H9 (cell line): ENCODE results near the gene NRG2. TPM values are rescaled to one million over a fixed set of nuclear protein-coding genes. Genes with fewer than 3 reads are reported as not detected.

Source experiments
- DNase-seq: peaks from one replicate; pipeline ENCODE4 v3.0.0-alpha.2; 2017
- H2AFZ ChIP-seq: one replicate; pipeline ENCODE4 v1.6.1; 2013; ENCODE audit warnings: mild to moderate bottlenecking, low read length, control low read depth, moderate library complexity
- H2AK5ac ChIP-seq: 2 replicates; pipeline ENCODE4 v1.6.1; 2013; ENCODE audit warnings: low read length, control low read depth, mixed read lengths; ENCODE audit not compliant: insufficient read length
- H2BK120ac ChIP-seq: one replicate; pipeline ENCODE4 v1.6.1; 2013; ENCODE audit warnings: low read depth, mild to moderate bottlenecking, low read length, control low read depth, inconsistent platforms; ENCODE audit not compliant: poor library complexity, severe bottlenecking
- H2BK12ac ChIP-seq: 2 replicates; pipeline ENCODE4 v1.6.1; 2013; ENCODE audit warnings: low read length, control low read depth, mixed read lengths, low read depth; ENCODE audit not compliant: insufficient read length
- H2BK15ac ChIP-seq: 2 replicates; pipeline ENCODE4 v1.6.1; 2013; ENCODE audit warnings: low read depth, low read length, control low read depth
- H2BK20ac ChIP-seq: one replicate; pipeline ENCODE4 v1.6.1; 2013; ENCODE audit warnings: low read depth, mild to moderate bottlenecking, low read length, control low read depth, inconsistent platforms; ENCODE audit not compliant: poor library complexity, severe bottlenecking
- H2BK5ac ChIP-seq: 2 replicates; pipeline ENCODE4 v1.6.1; 2013; ENCODE audit warnings: low read length, control low read depth, mixed read lengths; ENCODE audit not compliant: insufficient read length
- H3K14ac ChIP-seq: 2 replicates; pipeline ENCODE4 v1.6.1; 2013; ENCODE audit warnings: low read length, control low read depth; ENCODE audit not compliant: insufficient read depth
- H3K18ac ChIP-seq: 2 replicates; pipeline ENCODE4 v1.6.1; 2013; ENCODE audit warnings: low read depth, mild to moderate bottlenecking, mixed read lengths, low read length, control low read depth; ENCODE audit not compliant: insufficient read length
- H3K23ac ChIP-seq: 2 replicates; pipeline ENCODE4 v1.6.1; 2013; ENCODE audit warnings: low read length, control low read depth, mixed read lengths, low read depth; ENCODE audit not compliant: insufficient read length
- H3K23me2 ChIP-seq: 2 replicates; pipeline ENCODE4 v1.6.1; 2013; ENCODE audit warnings: low read depth, mild to moderate bottlenecking, mixed read lengths, low read length, control low read depth; ENCODE audit not compliant: insufficient read length, poor library complexity, severe bottlenecking
- H3K27ac ChIP-seq: 2 replicates; pipeline ENCODE4 v1.5.1; 2013; ENCODE audit warnings: low read length, control low read depth, mixed read lengths, low read depth; ENCODE audit not compliant: insufficient read length
- H3K27me3 ChIP-seq: 2 replicates; pipeline ENCODE4 v1.6.1; 2013; ENCODE audit warnings: low read length, control low read depth, inconsistent platforms; ENCODE audit not compliant: insufficient read depth
- H3K4ac ChIP-seq: 2 replicates; pipeline ENCODE4 v1.6.1; 2013; ENCODE audit warnings: low read depth, mild to moderate bottlenecking, control low read depth, inconsistent platforms, low read length, moderate library complexity
- H3K4me1 ChIP-seq: 2 replicates; pipeline ENCODE4 v1.6.1; 2013; ENCODE audit warnings: low read length, control low read depth, inconsistent platforms; ENCODE audit not compliant: insufficient read depth
- H3K4me2 ChIP-seq: 2 replicates; pipeline ENCODE4 v1.6.1; 2013; ENCODE audit warnings: low read length, control low read depth, mixed read lengths; ENCODE audit not compliant: insufficient read length, insufficient read depth
- H3K56ac ChIP-seq: 2 replicates; pipeline ENCODE4 v1.6.1; 2013; ENCODE audit warnings: low read depth, mild to moderate bottlenecking, mixed read lengths, low read length, control low read depth; ENCODE audit not compliant: insufficient read length
- H3K79me1 ChIP-seq: 2 replicates; pipeline ENCODE4 v1.6.1; 2013; ENCODE audit warnings: low read depth, mild to moderate bottlenecking, moderate library complexity, low read length, control low read depth, inconsistent platforms; ENCODE audit not compliant: insufficient read depth, poor library complexity, severe bottlenecking
- H3K79me2 ChIP-seq: 2 replicates; pipeline ENCODE4 v1.6.1; 2013; ENCODE audit warnings: low read length, control low read depth, inconsistent platforms; ENCODE audit not compliant: insufficient read depth
- H3K9ac ChIP-seq: 2 replicates; pipeline ENCODE4 v1.6.1; 2013; ENCODE audit warnings: low read length, control low read depth, mixed read lengths; ENCODE audit not compliant: insufficient read length; ENCODE audit errors: extremely low read depth
- H3K9me3 ChIP-seq: one replicate; pipeline ENCODE4 v1.6.1; 2013; ENCODE audit warnings: low read depth, low read length, inconsistent platforms; ENCODE audit not compliant: control insufficient read depth
- H3T11ph ChIP-seq: one replicate; pipeline ENCODE4 v1.6.1; 2013; ENCODE audit warnings: mild to moderate bottlenecking, low read length, control low read depth, inconsistent platforms
- H4K20me1 ChIP-seq: one replicate; pipeline ENCODE4 v1.6.1; 2013; ENCODE audit not compliant: control insufficient read depth, insufficient read length, insufficient read depth
- H4K5ac ChIP-seq: 2 replicates; pipeline ENCODE4 v1.6.1; 2013; ENCODE audit warnings: low read depth, mild to moderate bottlenecking, mixed read lengths, low read length, control low read depth; ENCODE audit not compliant: insufficient read length
- H4K8ac ChIP-seq: replicated peaks from 2 replicates; pipeline ENCODE4 v1.6.1; 2013; ENCODE audit warnings: low read length, control low read depth, mixed read lengths, low read depth; ENCODE audit not compliant: insufficient read length
- H4K91ac ChIP-seq: 2 replicates; pipeline ENCODE4 v1.6.1; 2013; ENCODE audit warnings: low read depth, mild to moderate bottlenecking, moderate library complexity, mixed read lengths, low read length, control low read depth; ENCODE audit not compliant: insufficient read length
- H3K27ac Mint-ChIP-seq, 3 experiments: 2 replicates in 2 of 3; 3 replicates in 1 of 3; pipeline ENCODE4 v1.8.0; 2020 to 2021; ENCODE audit warnings: mixed read lengths in 3 of 3, mild to moderate bottlenecking in 1 of 3, moderate library complexity in 1 of 3
- H3K27me3 Mint-ChIP-seq: 2 replicates; pipeline ENCODE4 v1.8.0; 2021; ENCODE audit warnings: low read depth, mild to moderate bottlenecking, moderate library complexity, mixed read lengths
- H3K36me3 Mint-ChIP-seq, 3 experiments: 2 replicates in 2 of 3; 3 replicates in 1 of 3; pipeline ENCODE4 v1.8.0; 2020 to 2021; ENCODE audit warnings: low read depth in 3 of 3, mixed read lengths in 3 of 3; ENCODE audit not compliant: insufficient read depth in 1 of 3
- H3K4me1 Mint-ChIP-seq, 2 experiments: 2 replicates each; pipeline ENCODE4 v1.8.0; 2020; ENCODE audit warnings: mixed read lengths in 2 of 2
- H3K4me3 Mint-ChIP-seq, 2 experiments: 2 replicates in 1 of 2; 3 replicates in 1 of 2; pipeline ENCODE4 v1.8.0; 2020 to 2021; ENCODE audit warnings: mild to moderate bottlenecking in 2 of 2, mixed read lengths in 2 of 2, moderate library complexity in 1 of 2
- H3K9me3 Mint-ChIP-seq, 2 experiments: 2 replicates in 1 of 2; 3 replicates in 1 of 2; pipeline ENCODE4 v1.8.0; 2020; ENCODE audit warnings: mild to moderate bottlenecking in 2 of 2, mixed read lengths in 2 of 2, moderate library complexity in 1 of 2
- CTCF ChIP-seq: fragments of 200-600 bp; sonication (generic); conservative IDR thresholded peaks from 3 replicates; pipeline ENCODE4 v1.8.0; 2021; ENCODE audit warnings: antibody characterized with exemption, mild to moderate bottlenecking
- WGBS: extraction: QIAGEN DNeasy Blood & Tissue Kit; methylation state at CpG from one replicate; pipeline ENCODE4 v1.1.7; 2013; ENCODE audit warnings: missing lambda C conversion rate, low lambda C conversion rate, mixed read lengths; ENCODE audit not compliant: insufficient read length; ENCODE audit errors: extremely low coverage; 5-methylcytosine and 5-hydroxymethylcytosine counted together
- total RNA-seq: library from RNA; stranded (reverse); gene quantifications from 2 replicates; pipeline ENCODE4 v1.2.1, GENCODE V29; 2021

NRG2 gene
- total RNA-seq, 1 experiment from 2014 or later, result not detected

DNA sequence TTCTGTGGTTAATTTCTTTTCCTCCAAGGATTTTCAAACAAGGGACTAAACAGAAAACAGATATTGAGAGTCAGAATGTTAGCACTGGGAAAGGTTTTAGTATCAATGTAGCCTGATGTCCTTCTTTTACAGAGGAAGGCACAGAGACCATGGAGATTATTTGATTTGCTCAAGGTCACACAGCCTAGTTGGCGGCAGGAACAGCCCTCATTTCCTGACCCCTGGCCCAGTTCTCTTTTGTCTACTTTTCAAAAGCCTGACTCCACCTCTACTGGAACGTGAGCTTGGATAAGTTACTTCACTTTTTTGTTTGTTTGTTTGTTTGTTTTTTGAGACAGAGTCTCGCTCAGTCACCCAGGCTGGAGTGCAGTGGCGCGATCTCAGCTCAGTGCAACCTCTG, 6.6 kb upstream of the NRG2 start:
- Mint-ChIP-seq H3K36me3 (no peaks in the 10 kb centered on the region), H3K9me3 (no peaks in the 10 kb centered on the region), H3K27me3 (peaks cover 51% of the 10 kb centered on the region), H3K4me3 (no peak overlapping the region), H3K27ac (peak overlapping the region in 1 of 3 experiments; percentile 78; a peak in 2 of 7 replicates), H3K4me1 (peaks cover 0 to 1% of the 10 kb centered on the region in 2 experiments; a peak in 1 of 4 replicates)
- no peak for TF ChIP-seq CTCF
- H4K5ac ChIP-seq, result no peak overlapping the region
- H3K23ac ChIP-seq, result no peak overlapping the region
- no peaks in the 10 kb centered on the region for H3K23me2 ChIP-seq
- no peak overlapping the region for H2BK120ac ChIP-seq
- H4K8ac ChIP-seq, result no peak overlapping the region
- WGBS, result no CpG with 5 or more reads among the region's 5 CpGs
- H3K9me3 ChIP-seq, result no peaks in the 10 kb centered on the region
- H3K4me1 ChIP-seq, result no peaks in the 10 kb centered on the region
- H3K18ac ChIP-seq, result no peak overlapping the region
- no peak overlapping the region for H3K56ac ChIP-seq
- no peaks in the 10 kb centered on the region; the same call in 1 of the 2 replicates for H3K27me3 ChIP-seq
- no peak overlapping the region for H3K14ac ChIP-seq
- no peak overlapping the region for H3K9ac ChIP-seq
- H3T11ph ChIP-seq, result peak overlapping the region; percentile 36
- H2BK20ac ChIP-seq, result no peak overlapping the region
- H2BK12ac ChIP-seq, result no peak overlapping the region
- H3K79me2 ChIP-seq, result no peaks in the 10 kb centered on the region
- H4K91ac ChIP-seq, result no peak overlapping the region
- no peak overlapping the region for H2BK5ac ChIP-seq
- H4K20me1 ChIP-seq, result no peaks in the 10 kb centered on the region
- H3K4ac ChIP-seq, result no peak overlapping the region
- no peak overlapping the region for H2AFZ ChIP-seq
- no peak overlapping the region for H3K4me2 ChIP-seq
- H3K27ac ChIP-seq, result no peak overlapping the region
- DNase-seq, result no peak
- H2AK5ac ChIP-seq, result no peak overlapping the region
- no peak overlapping the region for H2BK15ac ChIP-seq
- no peaks in the 10 kb centered on the region for H3K79me1 ChIP-seq
